B cell (primary cell): Measurements from ENCODE around the gene STAMBPL1. TPM values are rescaled to one million over a fixed set of nuclear protein-coding genes. Genes with fewer than 3 reads are reported as not detected.

Source experiments
- ATAC-seq: fragments of 200-7000 bp; cut with Tn5 transposase; one replicate; pipeline ENCODE4 v1.10.0; 2021; ENCODE audit warnings: low read depth, mild to moderate bottlenecking, moderate number of reproducible peaks, moderate library complexity
- CTCF ChIA-PET: fragments of 350-600 bp; sonication (Branson Sonifier 250); formaldehyde crosslinking; loops from one replicate; lab custom pipeline; 2021; ENCODE audit warnings: antibody characterized with exemption, inconsistent platforms; lab: Charles Lee
- POLR2A ChIA-PET: fragments of 350-600 bp; sonication (Branson Sonifier 250); formaldehyde crosslinking; loops from one replicate; lab custom pipeline; 2021; ENCODE audit warnings: antibody characterized with exemption; lab: Charles Lee
- DNase-seq: peaks from one replicate; pipeline ENCODE4 v3.0.0; 2013
- H2AFZ ChIP-seq: 2 replicates; pipeline ENCODE4 v1.6.1; 2012; ENCODE audit warnings: mild to moderate bottlenecking, low read depth, low read length; ENCODE audit not compliant: insufficient read depth, poor library complexity, severe bottlenecking
- H3K27ac ChIP-seq, 2 donors: 1 replicate in 1 of 2; 2 replicates in 1 of 2; pipeline ENCODE4 v1.5.1; 2012 to 2013; ENCODE audit warnings: low read length in 2 of 2, mild to moderate bottlenecking in 2 of 2, moderate library complexity in 1 of 2
- H3K27me3 ChIP-seq, 4 experiments: fragments of 200-600 bp in 1 of 4; sonication (generic) in 1 of 4; replicated peaks in 1 of 4; 1 replicate in 2 of 4; 2 replicates in 2 of 4; pipeline versions ENCODE4 v1.6.1 to v1.7.0; 2013 to 2016; ENCODE audit warnings: low read length in 3 of 4, mild to moderate bottlenecking in 2 of 4, mixed read lengths in 1 of 4, moderate library complexity in 1 of 4; ENCODE audit not compliant: insufficient read depth in 4 of 4, control insufficient read depth in 3 of 4; ENCODE audit errors: control extremely low read depth in 1 of 4
- H3K36me3 ChIP-seq, 2 experiments: replicated peaks in 1 of 2; 1 replicate in 1 of 2; 2 replicates in 1 of 2; pipeline versions ENCODE4 v1.6.1 to v1.7.1; 2013; ENCODE audit warnings: low read length in 1 of 2; ENCODE audit not compliant: insufficient read depth in 2 of 2, control insufficient read depth in 1 of 2; ENCODE audit errors: control extremely low read depth in 1 of 2, extremely low read depth in 1 of 2
- H3K4me1 ChIP-seq, 2 donors: fragments of 200-600 bp in 1 of 2; sonication (generic) in 1 of 2; 1 replicate in 1 of 2; 2 replicates in 1 of 2; pipeline versions ENCODE4 v1.5.1 to v1.6.1; 2013 to 2017; ENCODE audit warnings: low read length in 2 of 2; ENCODE audit not compliant: control insufficient read depth in 2 of 2, insufficient read depth in 2 of 2
- H3K4me2 ChIP-seq: replicated peaks from 2 replicates; pipeline ENCODE3; 2012; ENCODE audit warnings: mild to moderate bottlenecking, low read depth, low read length; ENCODE audit not compliant: poor library complexity, severe bottlenecking
- H3K4me3 ChIP-seq, 5 experiments: fragments of 200-600 bp in 1 of 5; sonication (generic) in 1 of 5; 1 replicate in 3 of 5; 2 replicates in 2 of 5; pipeline versions ENCODE4 v1.5.1 to v1.7.0; 2011 to 2016; ENCODE audit warnings: low read length in 4 of 5, mild to moderate bottlenecking in 4 of 5, low read depth in 2 of 5, control low read depth in 1 of 5, moderate library complexity in 1 of 5; ENCODE audit not compliant: insufficient read depth in 1 of 5; ENCODE audit errors: control extremely low read depth in 1 of 5, extremely low read depth in 1 of 5
- H3K79me2 ChIP-seq: fragments of 200-600 bp; sonication (generic); one replicate; pipeline ENCODE4 v1.6.0; 2016; ENCODE audit warnings: low read length; ENCODE audit not compliant: control insufficient read depth, insufficient read depth
- H3K9ac ChIP-seq: fragments of 200-600 bp; sonication (generic); 2 replicates; pipeline ENCODE4 v1.6.1; 2017; ENCODE audit warnings: mild to moderate bottlenecking, low read length, moderate library complexity
- H3K9me3 ChIP-seq, 3 donors: one replicate each; pipeline versions ENCODE4 v1.6.1 to v1.7.1; 2013; ENCODE audit warnings: low read length in 2 of 3; ENCODE audit not compliant: control insufficient read depth in 2 of 3, insufficient read depth in 1 of 3; ENCODE audit errors: control extremely low read depth in 1 of 3
- H4K20me1 ChIP-seq: 2 replicates; pipeline ENCODE4 v1.6.0; 2012; ENCODE audit warnings: mild to moderate bottlenecking, low read length; ENCODE audit not compliant: insufficient read depth, control insufficient read depth, poor library complexity, severe bottlenecking
- H3K27ac Mint-ChIP-seq: one replicate; pipeline ENCODE4 v1.8.0; 2021; ENCODE audit warnings: mixed read lengths
- H3K27me3 Mint-ChIP-seq: one replicate; pipeline ENCODE4 v1.8.0; 2021; ENCODE audit warnings: mixed read lengths
- H3K4me1 Mint-ChIP-seq: one replicate; pipeline ENCODE4 v1.8.0; 2021; ENCODE audit warnings: mixed read lengths
- H3K4me3 Mint-ChIP-seq: one replicate; pipeline ENCODE4 v1.8.0; 2021; ENCODE audit warnings: mixed read lengths
- H3K9me3 Mint-ChIP-seq: one replicate; pipeline ENCODE4 v1.8.0; 2022; ENCODE audit warnings: mixed read lengths; ENCODE audit not compliant: insufficient read depth
- EZH2 ChIP-seq: IDR thresholded peaks from 2 replicates; pipeline ENCODE4 v1.6.1; 2012; ENCODE audit warnings: borderline replicate concordance, low read depth, mild to moderate bottlenecking, moderate library complexity, low read length; ENCODE audit not compliant: insufficient read depth, poor library complexity, severe bottlenecking
- WGBS: methylation state at CpG from one replicate; pipeline ENCODE4 v1.1.5; 2013; ENCODE audit warnings: missing lambda C conversion rate; ENCODE audit not compliant: insufficient coverage; 5-methylcytosine and 5-hydroxymethylcytosine counted together
- intact Hi-C: fragments of 100-400 bp; cut with micrococcal nuclease; formaldehyde crosslinking; loops from one replicate; pipeline ENCODE4 v1.10.0; 2022
- polyA plus RNA-seq: library from polyadenylated mRNA; depleted of rRNA; stranded (reverse); fragments of >200 nt; gene quantifications from 2 replicates; pipeline ENCODE4 v1.2.3, GENCODE V29; 2012
- total RNA-seq, 2 donors: library from RNA; stranded (reverse); fragments of 120-200 nt in 1 of 2; gene quantifications; 1 replicate in 1 of 2; 2 replicates in 1 of 2; pipeline versions ENCODE4 v1.2.3 to v1.2.4, GENCODE V29; 2013 to 2022
- TF ChIP-seq, protein P1 (sequence below): fragments of 200-600 bp; IDR thresholded peaks from one replicate; pipeline ENCODE4 v1.8.0; 2022; ENCODE audit warnings: antibody characterized with exemption, mild to moderate bottlenecking

STAMBPL1 gene
- total and polyA plus RNA-seq, 2 donors (not counting 1 experiment from before 2014, with no cell fraction given) = 50.3 to 64.2 TPM

DNA sequence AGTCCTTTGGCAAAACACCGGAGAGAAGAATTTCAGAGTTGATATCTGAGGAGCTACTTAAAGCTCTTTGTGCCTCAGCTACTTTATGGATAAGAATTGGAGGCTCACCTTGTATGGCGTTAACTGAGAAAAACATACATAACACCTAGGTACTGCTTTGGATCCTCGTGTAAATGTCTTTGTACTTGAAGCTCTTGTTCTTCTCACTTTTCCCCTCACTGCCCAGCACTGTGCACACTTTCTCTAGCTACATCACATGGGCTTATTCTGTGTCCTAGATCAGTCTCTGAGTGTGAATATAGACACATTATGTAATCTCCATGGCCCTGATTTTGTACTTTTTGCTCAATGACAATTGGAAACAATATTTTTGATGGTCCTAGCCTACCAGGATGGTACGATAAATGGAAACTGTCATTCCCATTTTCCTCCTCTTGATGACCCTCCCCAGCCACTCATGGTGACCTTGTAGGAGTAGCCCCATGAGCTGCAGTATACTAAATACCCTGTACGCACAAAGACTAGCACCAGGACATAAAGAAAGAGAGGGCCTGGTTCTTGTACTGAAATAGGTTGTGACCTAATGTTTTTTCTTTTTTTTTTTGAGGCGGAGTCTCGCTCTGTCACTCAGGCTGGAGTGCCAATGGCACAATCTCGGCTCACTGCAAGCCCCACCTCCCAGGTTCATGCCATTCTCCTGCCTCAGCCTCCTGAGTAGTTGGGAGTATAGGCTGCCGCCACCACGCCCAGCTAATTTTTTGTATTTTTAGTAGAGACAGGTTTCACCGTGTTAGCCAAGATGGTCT, 22.1 kb downstream of the STAMBPL1 start:
- peak; percentile 48 for ATAC-seq

More for the DNA sequence above, 22.1 kb downstream of the STAMBPL1 start:
- TF ChIP-seq, protein P1, sequence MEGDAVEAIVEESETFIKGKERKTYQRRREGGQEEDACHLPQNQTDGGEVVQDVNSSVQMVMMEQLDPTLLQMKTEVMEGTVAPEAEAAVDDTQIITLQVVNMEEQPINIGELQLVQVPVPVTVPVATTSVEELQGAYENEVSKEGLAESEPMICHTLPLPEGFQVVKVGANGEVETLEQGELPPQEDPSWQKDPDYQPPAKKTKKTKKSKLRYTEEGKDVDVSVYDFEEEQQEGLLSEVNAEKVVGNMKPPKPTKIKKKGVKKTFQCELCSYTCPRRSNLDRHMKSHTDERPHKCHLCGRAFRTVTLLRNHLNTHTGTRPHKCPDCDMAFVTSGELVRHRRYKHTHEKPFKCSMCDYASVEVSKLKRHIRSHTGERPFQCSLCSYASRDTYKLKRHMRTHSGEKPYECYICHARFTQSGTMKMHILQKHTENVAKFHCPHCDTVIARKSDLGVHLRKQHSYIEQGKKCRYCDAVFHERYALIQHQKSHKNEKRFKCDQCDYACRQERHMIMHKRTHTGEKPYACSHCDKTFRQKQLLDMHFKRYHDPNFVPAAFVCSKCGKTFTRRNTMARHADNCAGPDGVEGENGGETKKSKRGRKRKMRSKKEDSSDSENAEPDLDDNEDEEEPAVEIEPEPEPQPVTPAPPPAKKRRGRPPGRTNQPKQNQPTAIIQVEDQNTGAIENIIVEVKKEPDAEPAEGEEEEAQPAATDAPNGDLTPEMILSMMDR = no peak
- TF ChIP-seq EZH2 = no peak
- intact Hi-C loops = loop anchor here (1.0 to 2.0 kb wide), 4 partner anchors 12 to 67 kb away; partner anchors contain the start of gene STAMBPL1
- Mint-ChIP-seq H3K27me3 (no peaks in the 10 kb centered on the region), H3K9me3 (no peaks in the 10 kb centered on the region), H3K4me3 (peak overlapping the region; percentile 74), H3K4me1 (peaks cover 51% of the 10 kb centered on the region), H3K27ac (peak overlapping the region; percentile 98)
- Histone ChIP-seq H3K79me2 (peaks cover 11% of the 10 kb centered on the region), H3K27me3 (no peaks in the 10 kb centered on the region), H3K9me3 (no peaks in the 10 kb centered on the region), H3K9ac (peak overlapping the region; percentile 35), H3K27ac (peak overlapping the region; percentile 78 to 81), H3K4me2 (peak overlapping the region; percentile 51), H3K4me3 (peak overlapping the region in 1 of 5 experiments; percentile 6), H3K36me3 (peaks cover 4 to 36% of the 10 kb centered on the region in 2 experiments), H2AFZ (peak overlapping the region; percentile 51), H3K4me1 (peaks cover 38 to 56% of the 10 kb centered on the region in 2 donors), H4K20me1 (no peaks in the 10 kb centered on the region)
- no peak for DNase-seq
- 100% methylated on average over 3 of the region's 11 CpGs for WGBS
- ChIA-PET CTCF (interaction anchor here (1.0 to 6.7 kb wide), 10 partner anchors 16 to 316 kb away, joined by 3 to 63 read pairs (median 10); partner anchors contain the start of gene STAMBPL1), POLR2A (interaction anchor here (1.5 to 4.1 kb wide), 3 partner anchors 15 to 1039 kb away, joined by 4 to 47 read pairs (median 17); partner anchors contain the start of genes KLLN, PTEN and STAMBPL1)
